Stimulated activated CD4-positive, alpha-beta T cell treated with anti-CD3 and anti-CD28 coated beads, Interleukin-12 subunit alpha, Interleukin-12 subunit beta, amount 100 ng/mL, for 48 hours (primary cell): ENCODE data around the gene NACC1.

Experiments used
- DNase-seq, 3 donors: peaks; one replicate each; pipeline ENCODE4 v3.0.0-alpha.2; 2020; ENCODE audit warnings: low read depth in 2 of 3, low spot score in 1 of 3

NACC1 gene

GRCh38 chr19:13087795-13088537, 30.1 kb upstream of the NACC1 start:
- DNase-seq, result no peak

GRCh38 chr19:13089139-13089856, 28.8 kb upstream of the NACC1 start:
- DNase-seq, result no peak

- no peak for DNase-seq
Observed at GRCh38 chr19:13089857-13090507, 28.1 kb upstream of the NACC1 start.

- DNase-seq, result no peak
Observed at GRCh38 chr19:13090511-13091231, 27.4 kb upstream of the NACC1 start.

- no peak for DNase-seq
Observed at GRCh38 chr19:13091400-13092157, 26.5 kb upstream of the NACC1 start.

- DNase-seq, result no peak
Observed at GRCh38 chr19:13092158-13092543, 25.9 kb upstream of the NACC1 start.

GRCh38 chr19:13092606-13093235, 25.3 kb upstream of the NACC1 start:
- no peak for DNase-seq

GRCh38 chr19:13093407-13094105, 24.5 kb upstream of the NACC1 start:
- peak; percentile 67 to 79 (median 69) for DNase-seq

- DNase-seq, result no peak
Observed at GRCh38 chr19:13094106-13094504, 24.0 kb upstream of the NACC1 start.

- no peak for DNase-seq
Observed at GRCh38 chr19:13094771-13095392, 23.2 kb upstream of the NACC1 start.

- DNase-seq, result no peak
Observed at GRCh38 chr19:13095393-13095784, 22.7 kb upstream of the NACC1 start.

GRCh38 chr19:13095934-13096927, 21.8 kb upstream of the NACC1 start:
- no peak for DNase-seq

- DNase-seq, result no peak
Observed at GRCh38 chr19:13097033-13097462, 21.0 kb upstream of the NACC1 start.

GRCh38 chr19:13097463-13098258, 20.4 kb upstream of the NACC1 start:
- DNase-seq, result no peak

- no peak for DNase-seq
Observed at GRCh38 chr19:13098277-13099072, 19.6 kb upstream of the NACC1 start.
